GM12865 (cell line): ENCODE data around the gene CEACAM4.

ENCODE experiments used
- DNase-seq: peaks from one replicate; pipeline ENCODE4 v3.0.0; 2010; ENCODE audit warnings: low read depth
- H3K4me3 ChIP-seq: 2 replicates; pipeline ENCODE4 v1.5.1; 2011; ENCODE audit warnings: mild to moderate bottlenecking, low read depth, low read length, control low read depth
- TF ChIP-seq, protein P1 (sequence below): IDR thresholded peaks from 2 replicates; pipeline ENCODE4 v1.5.1; 2011; ENCODE audit warnings: low read length, control low read depth, low read depth, inconsistent platforms; ENCODE audit not compliant: insufficient read depth; ENCODE audit errors: missing control alignments

The CEACAM4 gene

DNA sequence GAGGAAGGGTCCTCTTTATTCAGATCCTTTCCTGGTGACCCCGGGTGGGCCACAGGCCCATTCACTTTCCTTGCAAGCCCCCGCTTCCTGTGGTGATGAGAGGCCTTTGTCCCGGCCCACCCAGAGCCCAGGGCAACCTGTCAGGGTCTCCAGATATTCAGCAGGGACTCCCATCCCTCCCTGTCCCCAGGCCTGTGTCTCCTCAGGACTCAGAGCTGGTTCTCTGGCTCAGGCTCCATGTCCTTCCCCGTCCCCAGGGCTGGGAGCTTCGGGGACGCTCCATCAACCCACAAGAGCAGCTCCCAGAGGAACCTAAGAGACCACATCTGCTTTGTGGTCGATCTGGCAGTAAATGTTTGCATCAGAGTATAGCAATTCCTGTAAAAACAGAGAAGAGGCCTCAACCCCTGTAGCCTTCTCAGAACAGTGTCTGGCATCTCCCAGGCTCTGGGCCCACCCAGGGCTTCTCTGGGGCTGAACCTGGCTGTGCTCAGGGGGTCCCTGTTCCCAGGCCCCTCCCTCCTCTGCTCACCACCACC is 7.8 kb downstream of the CEACAM4 start:
- no peak overlapping the region for H3K4me3 ChIP-seq
- TF ChIP-seq, protein P1, sequence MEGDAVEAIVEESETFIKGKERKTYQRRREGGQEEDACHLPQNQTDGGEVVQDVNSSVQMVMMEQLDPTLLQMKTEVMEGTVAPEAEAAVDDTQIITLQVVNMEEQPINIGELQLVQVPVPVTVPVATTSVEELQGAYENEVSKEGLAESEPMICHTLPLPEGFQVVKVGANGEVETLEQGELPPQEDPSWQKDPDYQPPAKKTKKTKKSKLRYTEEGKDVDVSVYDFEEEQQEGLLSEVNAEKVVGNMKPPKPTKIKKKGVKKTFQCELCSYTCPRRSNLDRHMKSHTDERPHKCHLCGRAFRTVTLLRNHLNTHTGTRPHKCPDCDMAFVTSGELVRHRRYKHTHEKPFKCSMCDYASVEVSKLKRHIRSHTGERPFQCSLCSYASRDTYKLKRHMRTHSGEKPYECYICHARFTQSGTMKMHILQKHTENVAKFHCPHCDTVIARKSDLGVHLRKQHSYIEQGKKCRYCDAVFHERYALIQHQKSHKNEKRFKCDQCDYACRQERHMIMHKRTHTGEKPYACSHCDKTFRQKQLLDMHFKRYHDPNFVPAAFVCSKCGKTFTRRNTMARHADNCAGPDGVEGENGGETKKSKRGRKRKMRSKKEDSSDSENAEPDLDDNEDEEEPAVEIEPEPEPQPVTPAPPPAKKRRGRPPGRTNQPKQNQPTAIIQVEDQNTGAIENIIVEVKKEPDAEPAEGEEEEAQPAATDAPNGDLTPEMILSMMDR, result no peak
- DNase-seq, result no peak

GRCh38 chr19:41617941-41618730 is 8.7 kb downstream of the CEACAM4 start:
- DNase-seq, result no peak
- no peak overlapping the region for H3K4me3 ChIP-seq
- TF ChIP-seq, protein P1, result no peak

DNA sequence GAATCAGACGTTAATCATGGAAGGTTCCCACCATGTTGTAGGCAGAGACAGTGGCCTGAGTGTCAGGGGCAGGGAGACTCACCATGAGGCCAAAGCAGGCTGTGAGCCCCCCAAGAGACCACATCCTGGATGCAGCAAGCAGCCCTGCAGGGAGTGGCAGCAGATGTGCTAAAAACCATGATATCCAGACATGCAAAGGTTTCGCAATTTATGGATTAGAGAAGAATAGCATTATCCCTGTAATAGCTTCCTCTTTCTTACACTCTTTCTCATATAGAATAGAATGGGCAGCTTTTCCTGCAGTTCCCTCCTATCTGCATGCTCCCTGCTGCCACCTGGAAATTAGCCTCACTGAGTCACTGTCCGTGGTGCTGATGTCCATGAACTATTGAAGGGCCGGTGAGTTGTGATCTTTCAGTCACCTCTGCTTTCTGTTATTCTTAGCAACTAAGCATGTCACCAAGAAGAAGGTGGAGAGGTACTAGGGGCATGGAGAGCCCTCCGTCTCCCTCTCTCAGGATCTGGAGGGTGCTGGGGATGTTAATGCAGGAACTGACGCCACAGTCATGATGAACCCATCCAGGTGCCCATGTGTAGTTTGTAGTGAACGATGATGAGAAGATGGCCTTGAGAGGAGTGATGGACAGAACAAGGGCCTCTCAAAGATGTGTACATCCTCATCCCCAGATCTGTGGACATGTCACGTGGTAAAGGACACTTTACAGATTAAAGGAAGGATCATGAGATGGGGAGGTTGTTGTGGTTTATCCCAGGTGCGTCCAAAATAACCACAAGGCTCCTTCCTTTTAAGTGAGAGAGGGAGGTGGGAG is 9.9 kb downstream of the CEACAM4 start:
- no peak for DNase-seq
- H3K4me3 ChIP-seq, result no peak overlapping the region
- TF ChIP-seq, protein P1, result no peak

DNA sequence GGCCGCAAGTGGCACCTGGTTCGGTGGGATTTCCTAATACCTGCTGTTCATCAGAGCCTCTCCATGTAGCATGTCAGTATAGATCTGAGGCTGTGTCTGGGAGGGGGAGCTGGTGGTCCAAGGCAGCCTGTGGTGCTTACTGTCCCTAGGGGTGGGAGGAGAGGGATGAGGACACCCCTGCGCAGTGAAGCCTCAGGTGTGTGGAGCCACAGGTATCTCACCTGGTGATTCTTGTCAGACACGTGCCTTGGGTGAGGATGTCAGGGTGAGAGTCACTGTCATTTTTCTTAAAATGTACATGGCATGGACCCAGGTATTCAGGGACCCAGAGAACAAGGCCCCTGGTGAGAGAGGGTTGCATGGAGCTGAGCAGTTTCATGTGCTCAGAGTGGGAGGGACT is 11.7 kb downstream of the CEACAM4 start:
- no peak for DNase-seq
- TF ChIP-seq, protein P1, result no peak
- no peak overlapping the region for H3K4me3 ChIP-seq

GRCh38 chr19:41612483-41612882 is 14.4 kb downstream of the CEACAM4 start:
- TF ChIP-seq, protein P1, result no peak
- DNase-seq, result no peak

DNA sequence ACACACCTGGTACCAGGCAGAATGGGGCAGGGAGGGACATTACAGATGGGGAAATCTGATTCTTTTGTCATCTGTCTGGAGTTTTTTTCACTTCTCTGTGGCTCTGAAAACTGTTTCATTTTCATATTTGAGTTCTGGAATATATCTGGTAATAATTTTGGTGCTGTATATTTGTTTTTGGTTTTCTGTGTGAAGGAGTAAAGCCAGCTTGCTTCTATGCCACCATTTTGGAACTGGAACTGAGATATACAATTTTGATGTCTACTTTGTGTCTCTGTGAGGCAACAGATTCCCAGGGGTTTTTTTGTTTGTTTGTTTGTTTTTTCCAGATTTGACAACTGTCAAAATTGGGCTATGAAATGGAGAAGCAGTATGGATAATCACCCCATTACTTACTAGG is 16.1 kb downstream of the CEACAM4 start:
- TF ChIP-seq, protein P1, result no peak
- no peak for DNase-seq
- H3K4me3 ChIP-seq, result no peak overlapping the region

More at GRCh38 chr19:41612483-41612882, 14.4 kb downstream of the CEACAM4 start:
- H3K4me3 ChIP-seq, result no peak overlapping the region
